ENCODE results near the gene CPSF4.

Gene CPSF4

DNA sequence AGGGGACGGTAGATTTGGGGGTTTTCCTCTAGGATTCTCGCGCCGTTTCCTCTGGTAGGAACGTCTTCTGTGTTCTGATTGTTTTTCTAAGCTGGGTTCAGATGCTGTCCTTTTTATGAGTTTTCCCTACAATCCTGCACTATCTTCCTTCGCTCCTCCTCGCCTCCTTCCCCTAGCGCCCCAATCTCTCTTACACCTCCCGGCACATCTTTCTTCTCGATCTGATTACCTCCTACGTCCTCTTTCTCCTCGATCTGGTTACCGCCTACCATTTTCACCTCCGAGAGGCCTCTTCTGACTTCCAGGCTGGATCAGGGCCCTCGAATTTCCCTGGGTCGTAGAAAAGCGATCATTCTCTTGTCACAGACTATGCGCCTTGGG is 29.6 kb upstream of the CPSF4 start:
- TF ChIP-seq FOXP2 (optimal IDR thresholded peaks at IDR 0.05; ENCODE audit: borderline replicate concordance, extremely low read depth, extremely low read length, insufficient read depth): no peak
- TF ChIP-seq POLR2AphosphoS5 (IDR thresholded peaks at IDR 0.05; ENCODE audit: low read depth, low read length): no peak
- no peak for TF ChIP-seq TAF1 (IDR thresholded peaks at IDR 0.05; ENCODE audit: borderline replicate concordance, insufficient read depth, low read length)
- no peak for TF ChIP-seq REST (IDR thresholded peaks at IDR 0.05; ENCODE audit: insufficient read depth in 1 of 2, low read depth in 2 of 2, low read length in 2 of 2)
- TF ChIP-seq SIN3A (IDR thresholded peaks at IDR 0.05; ENCODE audit: borderline replicate concordance, insufficient read depth, low read length): 0 out of 2 replicates have a peak, but pooled peaks have one; percentile 35

- no peak for TF ChIP-seq FOXP2 (optimal IDR thresholded peaks at IDR 0.05; ENCODE audit: borderline replicate concordance, extremely low read depth, extremely low read length, insufficient read depth)
Observed at GRCh38 chr7:99409806-99410205, 28.9 kb upstream of the CPSF4 start.

GRCh38 chr7:99410635-99411034 is 28.1 kb upstream of the CPSF4 start:
- TF ChIP-seq REST (IDR thresholded peaks at IDR 0.05; ENCODE audit: insufficient read depth in 1 of 2, low read depth in 2 of 2, low read length in 2 of 2) (no peak), SIN3A (IDR thresholded peaks at IDR 0.05; ENCODE audit: borderline replicate concordance, insufficient read depth, low read length) (no peak), TAF1 (IDR thresholded peaks at IDR 0.05; ENCODE audit: borderline replicate concordance, insufficient read depth, low read length) (no peak), POLR2AphosphoS5 (IDR thresholded peaks at IDR 0.05; ENCODE audit: low read depth, low read length) (no peak), FOXP2 (optimal IDR thresholded peaks at IDR 0.05; ENCODE audit: borderline replicate concordance, extremely low read depth, extremely low read length, insufficient read depth) (no peak)

GRCh38 chr7:99418260-99418659 is 20.5 kb upstream of the CPSF4 start:
- TF ChIP-seq POLR2AphosphoS5 (IDR thresholded peaks at IDR 0.05; ENCODE audit: low read depth, low read length): no peak; the same call in 1 of the 2 replicates

DNA sequence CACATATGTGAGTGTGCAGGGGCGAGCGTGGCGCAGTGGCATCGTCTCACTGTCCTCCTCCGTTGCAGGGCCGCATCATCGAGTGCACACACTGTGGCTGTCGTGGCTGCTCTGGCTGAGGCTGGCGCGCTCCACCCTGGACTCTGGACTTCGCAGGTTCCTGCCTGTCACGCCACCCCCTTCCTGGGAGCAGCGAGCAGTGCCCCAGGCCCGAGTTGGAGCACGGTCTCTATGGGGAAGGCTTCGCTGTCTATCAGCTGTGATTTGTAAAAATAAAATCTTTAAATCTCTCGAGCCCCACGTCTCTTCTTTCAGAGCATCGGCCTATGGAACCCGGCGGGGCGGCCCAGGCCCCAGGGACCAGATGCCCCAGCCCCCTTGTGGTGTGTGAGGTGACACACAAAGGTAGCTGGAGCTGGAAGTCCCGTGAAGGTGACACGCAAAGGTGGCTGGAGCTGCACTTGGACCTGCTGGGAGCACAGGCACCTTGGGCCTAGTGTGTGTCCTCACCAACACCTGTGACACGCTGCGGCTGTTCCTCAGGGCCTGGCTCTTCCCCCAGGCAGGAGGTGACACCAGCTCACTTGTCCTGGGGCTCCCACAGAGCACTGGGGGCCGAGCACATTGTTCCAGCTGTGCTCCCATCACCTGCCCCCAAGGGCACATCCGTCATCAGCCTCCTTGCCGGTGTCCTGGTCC is 19.3 kb upstream of the CPSF4 start:
- TF ChIP-seq FOXP2 (optimal IDR thresholded peaks at IDR 0.05; ENCODE audit: borderline replicate concordance, extremely low read depth, extremely low read length, insufficient read depth): no peak
- no peak for TF ChIP-seq TAF1 (IDR thresholded peaks at IDR 0.05; ENCODE audit: borderline replicate concordance, insufficient read depth, low read length)
- TF ChIP-seq SIN3A (IDR thresholded peaks at IDR 0.05; ENCODE audit: borderline replicate concordance, insufficient read depth, low read length): no peak
- no peak for TF ChIP-seq POLR2AphosphoS5 (IDR thresholded peaks at IDR 0.05; ENCODE audit: low read depth, low read length)
- TF ChIP-seq REST (IDR thresholded peaks at IDR 0.05; ENCODE audit: insufficient read depth in 1 of 2, low read depth in 2 of 2, low read length in 2 of 2): no peak

DNA sequence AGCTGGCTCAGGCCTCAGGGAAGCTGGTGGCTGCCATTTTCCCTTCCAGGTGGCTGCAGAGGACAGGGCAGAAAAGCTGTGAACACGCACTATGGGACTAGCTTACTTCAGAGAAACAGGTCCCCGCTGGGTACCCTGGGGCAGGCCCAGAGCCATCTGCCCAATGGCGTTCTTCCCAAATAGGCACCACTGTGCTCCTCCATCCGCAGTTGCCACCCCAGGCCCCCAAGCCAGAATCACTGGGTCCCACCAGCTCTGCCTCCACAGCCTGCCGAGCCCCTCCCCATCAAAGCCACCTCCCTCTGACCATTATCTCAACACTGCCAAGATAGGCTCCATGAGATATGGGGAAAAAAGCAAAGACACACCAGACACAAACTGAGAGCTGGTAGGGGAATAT is 18.5 kb upstream of the CPSF4 start:
- TF ChIP-seq FOXP2 (optimal IDR thresholded peaks at IDR 0.05; ENCODE audit: borderline replicate concordance, extremely low read depth, extremely low read length, insufficient read depth) (no peak), TAF1 (IDR thresholded peaks at IDR 0.05; ENCODE audit: borderline replicate concordance, insufficient read depth, low read length) (no peak), REST (IDR thresholded peaks at IDR 0.05; ENCODE audit: insufficient read depth in 1 of 2, low read depth in 2 of 2, low read length in 2 of 2) (no peak), POLR2AphosphoS5 (IDR thresholded peaks at IDR 0.05; ENCODE audit: low read depth, low read length) (no peak), SIN3A (IDR thresholded peaks at IDR 0.05; ENCODE audit: borderline replicate concordance, insufficient read depth, low read length) (no peak)
